ENCODE measurements around the gene GOLGA8G.
"Not testable (repeated sequence)": the region's sequence is repeated elsewhere in the genome, so short reads cannot be mapped to it uniquely, and the experiment has no call there.

GOLGA8G gene, protein sequence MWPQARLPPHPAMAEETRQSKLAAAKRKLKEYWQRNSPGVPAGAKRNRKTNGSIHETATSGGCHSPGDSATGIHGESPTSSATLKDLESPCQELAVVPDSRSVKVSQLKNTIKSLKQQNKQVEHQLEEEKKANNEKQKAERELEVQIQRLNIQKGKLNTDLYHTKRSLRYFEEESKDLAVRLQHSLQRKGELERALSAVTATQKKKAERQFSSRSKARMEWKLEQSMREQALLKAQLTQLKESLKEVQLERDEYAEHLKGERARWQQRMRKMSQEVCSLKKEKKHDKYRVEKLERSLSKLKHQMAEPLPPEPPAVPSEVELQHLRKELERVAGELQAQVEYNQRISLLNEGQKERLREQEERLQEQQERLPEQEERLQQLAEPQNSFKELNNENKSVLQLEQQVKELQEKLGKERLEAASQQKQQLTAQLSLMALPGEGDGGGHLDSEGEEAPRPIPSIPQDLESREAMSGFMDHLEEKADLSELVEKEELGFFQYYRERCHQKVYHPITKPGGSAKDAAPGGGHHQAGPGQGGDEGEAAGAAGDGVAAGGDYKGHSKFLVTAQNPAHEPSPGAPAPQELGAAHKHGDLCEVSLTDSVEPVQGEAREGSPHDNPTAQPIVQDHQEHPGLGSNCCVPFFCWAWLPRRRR

DNA sequence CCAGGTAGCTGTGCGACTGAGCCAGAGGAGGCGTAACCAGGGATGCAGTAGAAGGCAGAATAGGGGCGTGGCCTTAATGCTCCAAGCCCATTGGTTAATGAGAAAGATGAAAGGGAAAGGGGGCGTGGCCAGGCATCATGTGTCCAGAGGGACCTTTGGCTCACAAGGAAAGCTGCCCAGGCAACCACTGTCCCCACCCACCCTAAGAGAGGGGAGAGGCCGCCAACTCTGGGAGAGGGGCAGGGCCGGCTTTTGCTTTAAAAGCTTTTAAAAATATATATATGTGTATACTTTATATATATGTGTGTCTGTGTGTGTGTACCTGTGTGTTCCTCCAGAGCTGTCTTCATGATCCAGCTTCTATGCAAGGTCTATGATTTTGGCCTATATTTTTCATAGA is at the start of gene GOLGA8G:
Gene GOLGA8G (minus strand): TSS at position 18 of the 400 bp plus-strand sequence. CDS start 62 bp downstream, outside the sequence.
- H3K4me3 ChIP-seq (ENCODE audit: low read depth, low read length) = not testable (repeated sequence)

DNA sequence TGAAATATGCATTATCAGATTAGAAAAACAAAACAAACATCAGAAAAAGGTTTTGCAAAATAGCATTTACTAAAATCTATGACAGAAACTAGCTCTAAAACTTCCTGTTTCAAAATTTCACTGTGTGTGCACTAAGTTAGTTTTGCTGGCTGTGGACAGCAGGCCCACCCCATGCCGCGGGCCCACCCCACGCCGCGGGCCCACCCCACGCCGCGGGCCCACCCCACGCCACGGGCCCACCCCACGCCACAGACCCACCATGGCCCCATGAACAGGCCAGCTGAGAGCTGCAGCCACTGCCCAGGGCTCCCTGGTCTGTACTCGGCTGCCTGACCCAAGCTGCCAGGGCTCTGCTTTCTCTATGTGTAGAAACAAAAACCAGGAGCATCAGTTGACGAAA is 40.6 kb upstream of the GOLGA8G start:
- H3K4me3 ChIP-seq (ENCODE audit: low read depth, low read length) = not testable (repeated sequence)

- H3K4me3 ChIP-seq (ENCODE audit: low read depth, low read length) = not testable (repeated sequence)
Observed at GRCh38 chr15:28553268-28553667, 20.5 kb upstream of the GOLGA8G start, which contains the start of gene GOLGA6L25. Gene GOLGA6L25 (plus strand): TSS chr15:28553568. CDS start chr15:28553629, 61 bp downstream.

DNA sequence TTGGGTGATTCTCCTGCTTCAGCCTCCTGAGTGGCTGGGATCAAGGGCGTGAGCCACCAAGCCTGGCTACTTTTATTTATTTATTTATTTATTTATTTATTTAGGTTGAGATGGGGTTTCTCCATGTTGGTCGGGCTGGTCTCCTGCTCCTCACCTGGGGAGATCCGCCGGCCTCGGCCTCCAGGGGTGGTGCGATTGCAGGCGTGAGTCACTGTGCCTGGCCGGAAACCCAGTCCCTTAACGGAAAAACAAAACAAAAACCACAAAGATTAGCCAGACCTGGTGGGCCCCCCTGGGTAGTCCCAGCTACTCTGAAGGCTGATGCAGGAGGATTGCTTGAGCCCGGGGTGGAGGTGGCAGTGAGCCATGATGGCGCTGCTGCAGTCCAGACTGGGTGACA is 17.6 kb downstream of the GOLGA8G start:
- H3K4me3 ChIP-seq (ENCODE audit: low read depth, low read length) = not testable (repeated sequence)

DNA sequence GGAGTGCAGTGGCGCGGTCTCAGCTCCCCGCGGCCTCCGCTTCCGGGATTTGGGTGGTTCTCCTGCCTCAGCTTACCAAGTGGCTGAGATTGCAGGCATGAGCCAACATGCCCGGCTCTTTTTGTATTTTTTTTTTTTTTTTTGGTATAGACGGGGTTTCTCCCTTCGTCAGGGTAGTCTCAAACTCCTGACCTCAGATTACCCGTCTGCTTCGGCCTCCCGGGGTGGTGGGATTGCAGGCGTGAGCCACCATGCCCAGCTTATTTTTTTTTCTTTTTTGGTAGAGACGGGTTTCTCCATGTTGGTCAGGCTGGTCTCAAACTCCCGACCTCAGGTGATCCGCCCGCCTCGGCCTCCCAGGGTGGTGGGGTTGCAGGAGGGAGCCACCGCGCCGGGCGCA is 18.6 kb downstream of the GOLGA8G start:
- not testable (repeated sequence) for H3K4me3 ChIP-seq (ENCODE audit: low read depth, low read length)

GRCh38 chr15:28508217-28508889 is 24.4 kb downstream of the GOLGA8G start:
- H3K4me3 ChIP-seq (ENCODE audit: low read depth, low read length) = not testable (repeated sequence)

DNA sequence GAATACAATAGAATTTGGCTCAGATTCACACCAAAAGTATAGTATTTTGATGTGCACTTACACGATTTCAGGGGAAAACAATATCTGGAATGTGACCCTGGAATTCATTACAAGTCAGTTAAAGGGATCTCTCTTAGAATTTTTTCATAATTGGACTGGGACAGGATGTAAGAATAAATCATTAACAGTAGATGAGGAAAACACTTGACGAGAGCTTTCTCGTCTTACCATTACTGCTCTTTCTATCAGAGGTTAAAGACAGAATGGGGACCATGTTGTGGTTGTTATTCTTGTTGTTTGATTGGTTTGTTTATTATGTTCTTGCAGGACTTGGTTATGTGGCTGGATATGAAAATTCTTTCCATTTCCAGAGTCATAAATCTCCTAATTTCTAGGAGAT is 51.4 kb downstream of the GOLGA8G start:
- not testable (repeated sequence) for H3K4me3 ChIP-seq (ENCODE audit: low read depth, low read length)
